ENCODE measurements around the gene KRTAP4-4. TPM values are rescaled to one million over a fixed set of nuclear protein-coding genes. Genes with fewer than 3 reads are reported as not detected.

KRTAP4-4 gene
- total and polyA plus RNA-seq, 10 of the 15 experiments (the other 5 are each of a cell fraction or from before 2014, with no cell fraction given), result not detected

DNA sequence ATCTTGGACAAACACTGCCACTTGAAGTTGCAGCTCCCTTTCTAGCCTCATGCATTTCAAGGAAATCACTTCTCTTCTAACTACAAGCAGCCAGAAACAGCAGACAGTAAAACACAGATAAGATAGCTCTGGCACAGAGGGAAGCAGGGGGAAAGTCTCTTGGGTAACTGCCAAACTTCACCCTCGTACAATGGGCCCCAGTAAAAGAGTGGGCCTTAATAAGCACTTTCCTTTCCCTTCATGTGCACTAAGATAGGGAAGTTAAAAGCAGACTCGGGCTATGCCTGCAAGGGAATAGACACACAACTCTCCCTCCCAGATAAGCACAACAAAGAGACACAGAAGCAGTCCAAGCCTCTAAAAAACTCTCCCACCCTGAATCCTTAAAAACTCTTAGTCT is 6.7 kb downstream of the KRTAP4-4 start (continued):
- TF ChIP-seq SUZ12 (IDR thresholded peaks at IDR 0.05; ENCODE audit: unreplicated experiment), result no peak
- no peak for TF ChIP-seq EED (IDR thresholded peaks at IDR 0.05; ENCODE audit: low read depth)
- TF ChIP-seq HDAC2 (IDR thresholded peaks at IDR 0.05), result no peak
- TF ChIP-seq STAT3 (IDR thresholded peaks at IDR 0.05; ENCODE audit: low read depth, low read length), result no peak

DNA sequence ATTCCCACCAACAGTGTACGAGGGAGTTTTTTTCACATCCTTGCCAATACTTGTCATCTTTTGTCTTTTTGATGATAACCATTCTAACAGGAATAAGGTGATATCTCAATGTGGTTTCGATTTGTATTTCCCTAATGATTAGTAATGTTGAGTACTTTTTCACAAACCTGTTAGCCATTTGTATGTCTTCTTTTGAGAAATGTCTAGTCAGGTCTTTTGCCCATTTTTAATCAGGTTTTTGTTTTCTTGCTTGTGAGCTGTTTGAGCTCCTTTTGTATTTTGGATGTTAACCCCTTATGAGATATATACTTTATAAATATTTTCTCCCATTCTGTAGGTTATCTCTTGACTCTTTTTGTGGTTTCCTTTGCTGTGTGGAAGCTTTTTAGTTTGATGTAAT is 9.0 kb downstream of the KRTAP4-4 start:
- CTCF ChIA-PET, result no interaction called here
- H3K4me2 ChIP-seq (ENCODE audit: control insufficient read depth, insufficient read depth), result no peak overlapping the region
- intact Hi-C loops (cut with micrococcal nuclease; ENCODE audit: unreplicated experiment) (no loop called here), in situ Hi-C loops (cut with MboI) (no loop called here)
- no peak overlapping the region for H3K4me3 ChIP-seq
- H3K27ac ChIP-seq (ENCODE audit: control insufficient read depth, insufficient read depth), result no peak overlapping the region
- no peaks in the 10 kb centered on the region for H3K9me3 ChIP-seq (replicated peaks; ENCODE audit: control insufficient read depth, insufficient read depth, low read length)
- DNase-seq (ENCODE audit: low read depth, low spot score) (no peak), FAIRE-seq (no peak), ATAC-seq (no peak)
- no peaks in the 10 kb centered on the region for H3K36me3 ChIP-seq (ENCODE audit: control insufficient read depth in 2 of 2, insufficient read depth in 2 of 2, low read length in 1 of 2)
- 4% methylated on average over 2 of the region's 2 CpGs for WGBS (ENCODE audit: insufficient coverage, insufficient replicate concordance, low lambda C conversion rate, missing lambda C conversion rate)
- POLR2A ChIA-PET, result no interaction called here
- no peaks in the 10 kb centered on the region for H3K27me3 ChIP-seq (replicated peaks in 1 of 2; ENCODE audit: control insufficient read depth in 2 of 2, insufficient read depth in 2 of 2, low read length in 1 of 2)
- RAD21 ChIA-PET (ENCODE audit: unreplicated experiment), result no interaction called here
- SMC1A ChIA-PET (ENCODE audit: uncharacterized antibody, unreplicated experiment), result no interaction called here
- H3K79me2 ChIP-seq (ENCODE audit: control insufficient read depth, insufficient read depth, low read length), result no peaks in the 10 kb centered on the region
- H2AFZ ChIP-seq (ENCODE audit: control insufficient read depth, low read depth, low read length), result no peak overlapping the region
- no peaks in the 10 kb centered on the region for H3K4me1 ChIP-seq (ENCODE audit: control insufficient read depth, insufficient read depth, low read length)
- BruUV-seq (replicated peaks), result no TSS peak
- no peak overlapping the region for H3K9ac ChIP-seq (ENCODE audit: control insufficient read depth, insufficient read depth, low read length)
- no peaks in the 10 kb centered on the region for H4K20me1 ChIP-seq (ENCODE audit: control insufficient read depth, insufficient read depth)
- TF ChIP-seq, protein P1, sequence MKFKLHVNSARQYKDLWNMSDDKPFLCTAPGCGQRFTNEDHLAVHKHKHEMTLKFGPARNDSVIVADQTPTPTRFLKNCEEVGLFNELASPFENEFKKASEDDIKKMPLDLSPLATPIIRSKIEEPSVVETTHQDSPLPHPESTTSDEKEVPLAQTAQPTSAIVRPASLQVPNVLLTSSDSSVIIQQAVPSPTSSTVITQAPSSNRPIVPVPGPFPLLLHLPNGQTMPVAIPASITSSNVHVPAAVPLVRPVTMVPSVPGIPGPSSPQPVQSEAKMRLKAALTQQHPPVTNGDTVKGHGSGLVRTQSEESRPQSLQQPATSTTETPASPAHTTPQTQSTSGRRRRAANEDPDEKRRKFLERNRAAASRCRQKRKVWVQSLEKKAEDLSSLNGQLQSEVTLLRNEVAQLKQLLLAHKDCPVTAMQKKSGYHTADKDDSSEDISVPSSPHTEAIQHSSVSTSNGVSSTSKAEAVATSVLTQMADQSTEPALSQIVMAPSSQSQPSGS (IDR thresholded peaks at IDR 0.05; ENCODE audit: low read length), result no peak
- TF ChIP-seq, protein P2, sequence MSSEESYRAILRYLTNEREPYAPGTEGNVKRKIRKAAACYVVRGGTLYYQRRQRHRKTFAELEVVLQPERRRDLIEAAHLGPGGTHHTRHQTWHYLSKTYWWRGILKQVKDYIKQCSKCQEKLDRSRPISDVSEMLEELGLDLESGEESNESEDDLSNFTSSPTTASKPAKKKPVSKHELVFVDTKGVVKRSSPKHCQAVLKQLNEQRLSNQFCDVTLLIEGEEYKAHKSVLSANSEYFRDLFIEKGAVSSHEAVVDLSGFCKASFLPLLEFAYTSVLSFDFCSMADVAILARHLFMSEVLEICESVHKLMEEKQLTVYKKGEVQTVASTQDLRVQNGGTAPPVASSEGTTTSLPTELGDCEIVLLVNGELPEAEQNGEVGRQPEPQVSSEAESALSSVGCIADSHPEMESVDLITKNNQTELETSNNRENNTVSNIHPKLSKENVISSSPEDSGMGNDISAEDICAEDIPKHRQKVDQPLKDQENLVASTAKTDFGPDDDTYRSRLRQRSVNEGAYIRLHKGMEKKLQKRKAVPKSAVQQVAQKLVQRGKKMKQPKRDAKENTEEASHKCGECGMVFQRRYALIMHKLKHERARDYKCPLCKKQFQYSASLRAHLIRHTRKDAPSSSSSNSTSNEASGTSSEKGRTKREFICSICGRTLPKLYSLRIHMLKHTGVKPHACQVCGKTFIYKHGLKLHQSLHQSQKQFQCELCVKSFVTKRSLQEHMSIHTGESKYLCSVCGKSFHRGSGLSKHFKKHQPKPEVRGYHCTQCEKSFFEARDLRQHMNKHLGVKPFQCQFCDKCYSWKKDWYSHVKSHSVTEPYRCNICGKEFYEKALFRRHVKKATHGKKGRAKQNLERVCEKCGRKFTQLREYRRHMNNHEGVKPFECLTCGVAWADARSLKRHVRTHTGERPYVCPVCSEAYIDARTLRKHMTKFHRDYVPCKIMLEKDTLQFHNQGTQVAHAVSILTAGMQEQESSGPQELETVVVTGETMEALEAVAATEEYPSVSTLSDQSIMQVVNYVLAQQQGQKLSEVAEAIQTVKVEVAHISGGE (CRISPR knock-in tag; IDR thresholded peaks at IDR 0.05), result no peak
- TF ChIP-seq RELA (IDR thresholded peaks at IDR 0.05; ENCODE audit: borderline replicate concordance, partially characterized antibody), result no peak
- TF ChIP-seq CHD4 (IDR thresholded peaks at IDR 0.05), result no peak
- TF ChIP-seq, protein P3, sequence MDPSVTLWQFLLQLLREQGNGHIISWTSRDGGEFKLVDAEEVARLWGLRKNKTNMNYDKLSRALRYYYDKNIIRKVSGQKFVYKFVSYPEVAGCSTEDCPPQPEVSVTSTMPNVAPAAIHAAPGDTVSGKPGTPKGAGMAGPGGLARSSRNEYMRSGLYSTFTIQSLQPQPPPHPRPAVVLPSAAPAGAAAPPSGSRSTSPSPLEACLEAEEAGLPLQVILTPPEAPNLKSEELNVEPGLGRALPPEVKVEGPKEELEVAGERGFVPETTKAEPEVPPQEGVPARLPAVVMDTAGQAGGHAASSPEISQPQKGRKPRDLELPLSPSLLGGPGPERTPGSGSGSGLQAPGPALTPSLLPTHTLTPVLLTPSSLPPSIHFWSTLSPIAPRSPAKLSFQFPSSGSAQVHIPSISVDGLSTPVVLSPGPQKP (IDR thresholded peaks at IDR 0.05; ENCODE audit: low read depth, low read length), result no peak
- no peak for TF ChIP-seq ESRRA (IDR thresholded peaks at IDR 0.05; ENCODE audit: low read length)
- TF ChIP-seq SRF (IDR thresholded peaks at IDR 0.05; ENCODE audit: low read depth in 2 of 2, low read length in 2 of 2), result no peak
- no peak for TF ChIP-seq TCF3 (IDR thresholded peaks at IDR 0.05; ENCODE audit: borderline replicate concordance, insufficient read depth, low read depth, low read length)
- TF ChIP-seq MYB (IDR thresholded peaks at IDR 0.05; ENCODE audit: borderline replicate concordance, low read depth, low read length), result no peak
- TF ChIP-seq, protein P4, sequence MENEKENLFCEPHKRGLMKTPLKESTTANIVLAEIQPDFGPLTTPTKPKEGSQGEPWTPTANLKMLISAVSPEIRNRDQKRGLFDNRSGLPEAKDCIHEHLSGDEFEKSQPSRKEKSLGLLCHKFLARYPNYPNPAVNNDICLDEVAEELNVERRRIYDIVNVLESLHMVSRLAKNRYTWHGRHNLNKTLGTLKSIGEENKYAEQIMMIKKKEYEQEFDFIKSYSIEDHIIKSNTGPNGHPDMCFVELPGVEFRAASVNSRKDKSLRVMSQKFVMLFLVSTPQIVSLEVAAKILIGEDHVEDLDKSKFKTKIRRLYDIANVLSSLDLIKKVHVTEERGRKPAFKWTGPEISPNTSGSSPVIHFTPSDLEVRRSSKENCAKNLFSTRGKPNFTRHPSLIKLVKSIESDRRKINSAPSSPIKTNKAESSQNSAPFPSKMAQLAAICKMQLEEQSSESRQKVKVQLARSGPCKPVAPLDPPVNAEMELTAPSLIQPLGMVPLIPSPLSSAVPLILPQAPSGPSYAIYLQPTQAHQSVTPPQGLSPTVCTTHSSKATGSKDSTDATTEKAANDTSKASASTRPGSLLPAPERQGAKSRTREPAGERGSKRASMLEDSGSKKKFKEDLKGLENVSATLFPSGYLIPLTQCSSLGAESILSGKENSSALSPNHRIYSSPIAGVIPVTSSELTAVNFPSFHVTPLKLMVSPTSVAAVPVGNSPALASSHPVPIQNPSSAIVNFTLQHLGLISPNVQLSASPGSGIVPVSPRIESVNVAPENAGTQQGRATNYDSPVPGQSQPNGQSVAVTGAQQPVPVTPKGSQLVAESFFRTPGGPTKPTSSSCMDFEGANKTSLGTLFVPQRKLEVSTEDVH (IDR thresholded peaks at IDR 0.05; ENCODE audit: low read depth, partially characterized antibody), result no peak
- no peak for TF ChIP-seq PML (IDR thresholded peaks at IDR 0.05; ENCODE audit: low read length)
- no peak for TF ChIP-seq LARP7 (IDR thresholded peaks at IDR 0.05)
- no peak for TF ChIP-seq STAT3 (IDR thresholded peaks at IDR 0.05; ENCODE audit: low read depth, low read length)
